ENCODE data around the gene FAM210A. TPM values are rescaled to one million over a fixed set of nuclear protein-coding genes. Genes with fewer than 3 reads are reported as not detected.

Gene FAM210A
- total and polyA plus RNA-seq, 9 of the 15 experiments (the other 6 are each of a cell fraction or from before 2014, with no cell fraction given) = 8.3 to 41.7 (median 19.1) TPM

GRCh38 chr18:13645093-13645492 is 81.3 kb downstream of the FAM210A start:
- Histone ChIP-seq H3K36me3 (ENCODE audit: control insufficient read depth, insufficient read depth, low read length) (no peaks in the 10 kb centered on the region), H3K79me2 (ENCODE audit: control insufficient read depth, insufficient read depth, low read length) (no peaks in the 10 kb centered on the region), H3K4me3 (no peak overlapping the region), H3K4me2 (ENCODE audit: insufficient read depth, low read length) (no peak overlapping the region), H3K9me1 (ENCODE audit: control insufficient read depth, insufficient read depth, low read length) (no peaks in the 10 kb centered on the region), H3K27me3 (ENCODE audit: control insufficient read depth in 2 of 2, insufficient read depth in 2 of 2, low read length in 2 of 2) (peaks cover 54 to 62% of the 10 kb centered on the region in 2 experiments), H2AFZ (ENCODE audit: low read depth, low read length) (no peak overlapping the region), H4K20me1 (replicated peaks; ENCODE audit: control insufficient read depth, insufficient read depth, low read length) (no peaks in the 10 kb centered on the region), H3K4me1 (replicated peaks in 1 of 2; ENCODE audit: control insufficient read depth in 2 of 2, insufficient read depth in 2 of 2, low read length in 2 of 2) (peaks cover 0 to 14% of the 10 kb centered on the region in 2 experiments; a peak in 2 of 5 replicates), H3K27ac (ENCODE audit: extremely low read depth, low read depth, low read length) (no peak overlapping the region), H3K9me3 (replicated peaks; ENCODE audit: control insufficient read depth, insufficient read depth, low read depth, low read length) (no peaks in the 10 kb centered on the region), H3K9ac (ENCODE audit: insufficient read depth in 1 of 2, low read depth in 2 of 2, low read length in 2 of 2) (no peak overlapping the region)
- ChIA-PET CTCF (ENCODE audit: low intra/inter-chr PET ratio) (no interaction called here), POLR2A (interaction anchor here (0.7 kb wide), 1 partner anchor 1904 kb away, joined by 3 read pairs; no protein-coding TSS in a partner anchor)
- WGBS (ENCODE audit: insufficient coverage, low coverage, missing lambda C conversion rate) = under 1% methylated on average over 15 of the region's 16 CpGs
- DNase-seq (ENCODE audit: extremely low read depth in 1 of 4, low spot score in 3 of 4) (no peak), ATAC-seq (no peak), FAIRE-seq (no peak)
- BruUV-seq (replicated peaks) = no TSS peak
- TF ChIP-seq MYNN (IDR thresholded peaks at IDR 0.05) = no peak
- no peak for TF ChIP-seq MYNN (CRISPR knock-in tag; IDR thresholded peaks at IDR 0.05)
- in situ Hi-C loops (cut with MboI) = no loop called here
- intact Hi-C loops (cut with micrococcal nuclease) = no loop called here

GRCh38 chr18:13643261-13643751 is 83.1 kb downstream of the FAM210A start:
- no peaks in the 10 kb centered on the region for H3K9me1 ChIP-seq (ENCODE audit: control insufficient read depth, insufficient read depth, low read length)

More at GRCh38 chr18:13643261-13643751, 83.1 kb downstream of the FAM210A start:
- no peak overlapping the region for H3K4me3 ChIP-seq
- H3K4me1 ChIP-seq (replicated peaks in 1 of 2; ENCODE audit: control insufficient read depth in 2 of 2, insufficient read depth in 2 of 2, low read length in 2 of 2) = peaks cover 0 to 14% of the 10 kb centered on the region in 2 experiments; a peak in 2 of 5 replicates
- peak; percentile 11 to 60 (median 56) for DNase-seq (ENCODE audit: extremely low read depth in 1 of 4, low spot score in 3 of 4)
- no peak for TF ChIP-seq SETDB1 (IDR thresholded peaks at IDR 0.05; ENCODE audit: low read length)
- no peak for TF ChIP-seq RUNX1 (IDR thresholded peaks at IDR 0.05; ENCODE audit: low read depth)
- TF ChIP-seq, protein P1, sequence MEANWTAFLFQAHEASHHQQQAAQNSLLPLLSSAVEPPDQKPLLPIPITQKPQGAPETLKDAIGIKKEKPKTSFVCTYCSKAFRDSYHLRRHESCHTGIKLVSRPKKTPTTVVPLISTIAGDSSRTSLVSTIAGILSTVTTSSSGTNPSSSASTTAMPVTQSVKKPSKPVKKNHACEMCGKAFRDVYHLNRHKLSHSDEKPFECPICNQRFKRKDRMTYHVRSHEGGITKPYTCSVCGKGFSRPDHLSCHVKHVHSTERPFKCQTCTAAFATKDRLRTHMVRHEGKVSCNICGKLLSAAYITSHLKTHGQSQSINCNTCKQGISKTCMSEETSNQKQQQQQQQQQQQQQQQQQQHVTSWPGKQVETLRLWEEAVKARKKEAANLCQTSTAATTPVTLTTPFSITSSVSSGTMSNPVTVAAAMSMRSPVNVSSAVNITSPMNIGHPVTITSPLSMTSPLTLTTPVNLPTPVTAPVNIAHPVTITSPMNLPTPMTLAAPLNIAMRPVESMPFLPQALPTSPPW (CRISPR knock-in tag; IDR thresholded peaks at IDR 0.05) = peak; percentile 27
- TF ChIP-seq, protein P2, sequence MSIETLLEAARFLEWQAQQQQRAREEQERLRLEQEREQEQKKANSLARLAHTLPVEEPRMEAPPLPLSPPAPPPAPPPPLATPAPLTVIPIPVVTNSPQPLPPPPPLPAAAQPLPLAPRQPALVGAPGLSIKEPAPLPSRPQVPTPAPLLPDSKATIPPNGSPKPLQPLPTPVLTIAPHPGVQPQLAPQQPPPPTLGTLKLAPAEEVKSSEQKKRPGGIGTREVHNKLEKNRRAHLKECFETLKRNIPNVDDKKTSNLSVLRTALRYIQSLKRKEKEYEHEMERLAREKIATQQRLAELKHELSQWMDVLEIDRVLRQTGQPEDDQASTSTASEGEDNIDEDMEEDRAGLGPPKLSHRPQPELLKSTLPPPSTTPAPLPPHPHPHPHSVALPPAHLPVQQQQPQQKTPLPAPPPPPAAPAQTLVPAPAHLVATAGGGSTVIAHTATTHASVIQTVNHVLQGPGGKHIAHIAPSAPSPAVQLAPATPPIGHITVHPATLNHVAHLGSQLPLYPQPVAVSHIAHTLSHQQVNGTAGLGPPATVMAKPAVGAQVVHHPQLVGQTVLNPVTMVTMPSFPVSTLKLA (conservative IDR thresholded peaks at IDR 0.05) = peak; percentile 54
- TF ChIP-seq, protein P3, sequence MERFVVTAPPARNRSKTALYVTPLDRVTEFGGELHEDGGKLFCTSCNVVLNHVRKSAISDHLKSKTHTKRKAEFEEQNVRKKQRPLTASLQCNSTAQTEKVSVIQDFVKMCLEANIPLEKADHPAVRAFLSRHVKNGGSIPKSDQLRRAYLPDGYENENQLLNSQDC (CRISPR knock-in tag; IDR thresholded peaks at IDR 0.05) = no peak
- no peak overlapping the region for H2AFZ ChIP-seq (ENCODE audit: low read depth, low read length)
- H3K9ac ChIP-seq (ENCODE audit: insufficient read depth in 1 of 2, low read depth in 2 of 2, low read length in 2 of 2) = no peak overlapping the region
- no TSS peak for BruUV-seq (replicated peaks)
- WGBS (ENCODE audit: insufficient coverage, low coverage, missing lambda C conversion rate) = 40% methylated on average over 14 of the region's 16 CpGs
- no peaks in the 10 kb centered on the region for H4K20me1 ChIP-seq (replicated peaks; ENCODE audit: control insufficient read depth, insufficient read depth, low read length)
- peaks cover 51 to 60% of the 10 kb centered on the region in 2 experiments for H3K27me3 ChIP-seq (ENCODE audit: control insufficient read depth in 2 of 2, insufficient read depth in 2 of 2, low read length in 2 of 2)
- in situ Hi-C loops (cut with MboI) = no loop called here
- no peaks in the 10 kb centered on the region for H3K36me3 ChIP-seq (ENCODE audit: control insufficient read depth, insufficient read depth, low read length)
- FAIRE-seq = no peak
- peak; percentile 39 for ATAC-seq
- CTCF ChIA-PET (ENCODE audit: low intra/inter-chr PET ratio) = interaction anchor here (0.6 kb wide), 1 partner anchor 959 kb away, joined by 3 read pairs; no protein-coding TSS in a partner anchor
- H3K4me2 ChIP-seq (ENCODE audit: insufficient read depth, low read length) = no peak overlapping the region
- POLR2A ChIA-PET = no interaction called here
- intact Hi-C loops (cut with micrococcal nuclease) = no loop called here
- H3K79me2 ChIP-seq (ENCODE audit: control insufficient read depth, insufficient read depth, low read length) = no peaks in the 10 kb centered on the region
- no peak overlapping the region for H3K27ac ChIP-seq (ENCODE audit: extremely low read depth, low read depth, low read length)
- no peaks in the 10 kb centered on the region for H3K9me3 ChIP-seq (replicated peaks; ENCODE audit: control insufficient read depth, insufficient read depth, low read depth, low read length)

Data from K562 (cell line).